ENCODE data around the gene PUS1. TPM values are rescaled to one million over a fixed set of nuclear protein-coding genes. Genes with fewer than 3 reads are reported as not detected.
"Not testable (repeated sequence)": the region's sequence is repeated elsewhere in the genome, so short reads cannot be mapped to it uniquely, and the experiment has no call there.

The PUS1 gene
- total RNA-seq, 4 donors from 2014 or later, result 8.3 to 44.1 (median 15.6) TPM

DNA sequence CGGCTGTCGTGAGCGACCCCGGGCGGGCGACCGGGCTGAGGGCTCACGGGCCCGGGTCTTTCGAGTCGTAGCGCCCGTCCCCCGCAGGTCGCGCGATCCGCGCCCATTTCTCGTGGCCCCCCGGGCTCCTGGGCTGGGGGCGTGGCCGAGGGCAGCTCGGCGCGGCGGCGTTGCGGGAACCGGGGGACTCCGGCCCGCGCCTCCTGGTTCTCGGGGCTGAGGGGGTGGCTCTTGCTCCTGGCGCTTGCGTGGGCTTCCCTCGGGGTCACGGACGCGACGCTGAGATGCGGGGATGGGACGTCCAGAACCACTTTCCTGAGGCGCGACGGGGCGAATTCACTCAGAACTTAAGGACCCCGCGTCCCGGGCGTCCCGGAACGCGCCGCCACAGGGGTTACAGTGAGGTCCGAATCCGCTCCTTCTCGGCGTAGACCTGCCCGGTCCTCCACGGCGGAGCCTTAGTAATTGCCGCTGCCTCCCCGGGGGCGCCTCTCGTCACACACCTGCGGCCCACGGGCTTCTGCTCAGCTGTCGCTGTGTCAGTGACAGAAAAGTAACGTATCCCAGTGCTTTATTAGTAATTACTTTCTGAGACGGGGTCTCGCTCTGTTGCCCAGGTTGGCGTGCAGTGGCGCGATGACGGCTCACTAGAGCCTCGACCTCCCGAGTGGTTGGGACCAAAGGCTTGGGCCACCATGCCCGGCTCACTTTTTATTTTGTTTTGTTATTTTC, 21.3 kb downstream of the PUS1 start:
- Histone ChIP-seq H3K36me3 (peaks cover 0 to 2% (median 0%) of the 10 kb centered on the region in 3 donors), H3K27ac (peak overlapping the region; percentile 64 to 91 (median 86)), H3K4me3 (peak overlapping the region; percentile 60 to 99 (median 91)), H3K9me3 (no peaks in the 10 kb centered on the region), H3K27me3 (no peaks in the 10 kb centered on the region), H3K4me1 (peaks cover 0 to 49% (median 23%) of the 10 kb centered on the region in 4 donors)
- TF ChIP-seq, protein P1, sequence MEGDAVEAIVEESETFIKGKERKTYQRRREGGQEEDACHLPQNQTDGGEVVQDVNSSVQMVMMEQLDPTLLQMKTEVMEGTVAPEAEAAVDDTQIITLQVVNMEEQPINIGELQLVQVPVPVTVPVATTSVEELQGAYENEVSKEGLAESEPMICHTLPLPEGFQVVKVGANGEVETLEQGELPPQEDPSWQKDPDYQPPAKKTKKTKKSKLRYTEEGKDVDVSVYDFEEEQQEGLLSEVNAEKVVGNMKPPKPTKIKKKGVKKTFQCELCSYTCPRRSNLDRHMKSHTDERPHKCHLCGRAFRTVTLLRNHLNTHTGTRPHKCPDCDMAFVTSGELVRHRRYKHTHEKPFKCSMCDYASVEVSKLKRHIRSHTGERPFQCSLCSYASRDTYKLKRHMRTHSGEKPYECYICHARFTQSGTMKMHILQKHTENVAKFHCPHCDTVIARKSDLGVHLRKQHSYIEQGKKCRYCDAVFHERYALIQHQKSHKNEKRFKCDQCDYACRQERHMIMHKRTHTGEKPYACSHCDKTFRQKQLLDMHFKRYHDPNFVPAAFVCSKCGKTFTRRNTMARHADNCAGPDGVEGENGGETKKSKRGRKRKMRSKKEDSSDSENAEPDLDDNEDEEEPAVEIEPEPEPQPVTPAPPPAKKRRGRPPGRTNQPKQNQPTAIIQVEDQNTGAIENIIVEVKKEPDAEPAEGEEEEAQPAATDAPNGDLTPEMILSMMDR (IDR thresholded peaks at IDR 0.05), result no peak
- no peak for TF ChIP-seq EP300 (IDR thresholded peaks at IDR 0.05)
- TF ChIP-seq POLR2A (IDR thresholded peaks at IDR 0.05), result no peak
- DNase-seq (ENCODE audit: low spot score in 2 of 2), result no peak
- WGBS, 2 donors, result 1 to 2% methylated on average over 27 to 35 of the region's 79 CpGs

DNA sequence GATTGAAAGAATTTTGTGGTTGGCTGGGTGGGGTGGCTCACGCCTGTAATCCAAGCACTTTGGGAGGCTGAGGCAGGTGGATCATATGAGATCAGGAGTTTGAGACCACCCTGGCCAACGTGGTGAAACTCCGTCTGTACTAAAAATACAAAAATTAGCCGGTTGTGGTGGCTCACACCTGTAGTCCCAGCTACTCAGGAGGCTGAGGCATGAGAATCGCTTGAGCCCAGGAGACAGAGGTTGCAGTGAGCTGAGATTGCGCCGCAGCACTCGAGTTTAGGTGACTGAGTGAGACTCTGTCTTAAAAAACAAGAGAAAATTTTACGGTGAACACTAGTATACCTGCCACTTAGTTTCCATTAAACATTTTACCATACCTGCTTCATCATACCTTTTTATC, 24.7 kb downstream of the PUS1 start:
- not testable (repeated sequence) for H3K4me3 ChIP-seq; H3K36me3 ChIP-seq; DNase-seq (ENCODE audit: low spot score in 2 of 2); H3K9me3 ChIP-seq; H3K27me3 ChIP-seq; H3K27ac ChIP-seq
- WGBS, 2 donors, result 95 to 96% methylated on average over 9 of the region's 9 CpGs
- peaks cover 0 to 69% (median 27%) of the 10 kb centered on the region in 4 donors for H3K4me1 ChIP-seq

- not testable (repeated sequence) for H3K27me3 ChIP-seq; H3K27ac ChIP-seq; H3K4me3 ChIP-seq; H3K9me3 ChIP-seq; DNase-seq (ENCODE audit: low spot score in 2 of 2); H3K36me3 ChIP-seq
- peaks cover 0 to 69% (median 27%) of the 10 kb centered on the region in 4 donors for H3K4me1 ChIP-seq
- whole genome bisulfite sequencing, 2 donors, result 93 to 97% methylated on average over 13 of the region's 13 CpGs
Observed at GRCh38 chr12:131954460-131954859, 25.4 kb downstream of the PUS1 start.

DNA sequence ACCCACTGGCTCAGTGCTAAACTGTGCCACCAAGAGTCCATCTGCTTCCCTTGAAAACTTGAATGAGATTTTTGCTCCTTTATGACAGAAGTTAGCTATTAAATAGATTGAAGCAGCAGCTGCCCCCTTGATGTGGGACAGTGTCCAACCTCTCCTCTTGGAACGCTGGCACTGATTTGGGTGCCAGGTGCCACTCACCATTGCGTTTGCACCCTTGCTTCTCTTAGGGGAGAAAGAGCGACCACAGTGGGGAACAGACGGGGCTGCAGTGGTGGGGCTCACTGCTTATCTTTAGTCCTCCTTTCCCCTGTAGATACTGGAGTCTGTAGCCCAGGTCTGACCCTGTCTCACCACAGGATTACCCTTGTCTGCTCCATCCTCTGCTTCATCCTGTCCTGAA, 30.0 kb downstream of the PUS1 start:
- peaks cover 0 to 25% (median 0%) of the 10 kb centered on the region in 3 donors for H3K36me3 ChIP-seq
- no peaks in the 10 kb centered on the region for H3K27me3 ChIP-seq
- no peak overlapping the region for H3K4me3 ChIP-seq
- TF ChIP-seq, protein P1 (IDR thresholded peaks at IDR 0.05), result no peak
- TF ChIP-seq EP300 (IDR thresholded peaks at IDR 0.05), result no peak
- no peak for TF ChIP-seq POLR2A (IDR thresholded peaks at IDR 0.05)
- DNase-seq (ENCODE audit: low spot score in 2 of 2), result no peak
- H3K9me3 ChIP-seq, result no peaks in the 10 kb centered on the region
- no peak overlapping the region for H3K27ac ChIP-seq
- WGBS, 2 donors, result 83 to 85% methylated on average over 4 of the region's 4 CpGs
- H3K4me1 ChIP-seq, result peaks cover 0 to 74% (median 6%) of the 10 kb centered on the region in 4 donors

DNA sequence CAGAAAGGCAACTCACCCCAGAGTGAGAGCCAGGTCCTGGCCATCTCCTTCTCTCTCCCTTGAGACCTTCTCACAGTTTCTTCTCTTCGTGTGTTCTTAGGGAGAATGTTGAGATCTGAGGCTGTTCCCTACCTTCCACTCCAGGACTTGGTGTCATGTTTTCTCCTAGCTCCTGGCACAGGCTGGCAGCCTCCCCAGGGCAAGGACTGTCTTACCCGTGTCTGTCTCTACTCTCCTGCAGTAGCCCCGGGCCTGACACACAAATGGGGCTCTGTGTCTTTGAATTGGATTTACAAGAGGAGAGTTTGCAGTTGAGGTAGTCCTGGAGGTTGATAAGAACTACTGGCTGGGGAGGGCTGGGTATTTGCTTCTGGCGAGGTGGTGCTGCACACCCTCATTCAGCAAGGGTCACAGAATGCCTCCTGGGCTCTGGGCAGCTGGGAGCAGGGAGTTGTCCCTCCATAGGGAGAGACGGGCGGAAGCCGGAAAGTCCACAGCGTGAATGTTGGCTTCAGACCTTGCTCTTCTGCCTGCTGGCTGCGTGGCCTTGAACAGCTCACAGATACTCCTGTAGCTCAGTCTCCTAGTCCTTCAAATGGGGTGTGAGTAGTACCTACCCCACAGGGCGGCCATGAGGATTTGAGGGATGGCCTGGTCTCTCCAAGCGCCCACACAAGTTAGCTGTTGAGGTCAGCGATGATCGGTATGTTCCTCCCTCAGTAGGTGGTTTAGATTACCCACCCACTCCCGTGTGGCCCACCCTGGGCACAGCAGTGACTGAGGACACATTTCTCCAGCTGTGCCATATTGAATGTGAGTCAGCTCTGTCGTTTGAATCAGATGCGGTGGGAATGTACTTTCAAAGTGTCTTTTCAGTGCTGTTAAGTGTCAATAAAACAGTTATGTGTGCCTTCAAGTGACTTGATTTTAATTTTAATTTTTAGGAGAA, 30.8 kb downstream of the PUS1 start:
- Histone ChIP-seq H3K36me3 (peaks cover 0 to 25% (median 0%) of the 10 kb centered on the region in 3 donors), H3K27ac (no peak overlapping the region), H3K4me3 (no peak overlapping the region), H3K27me3 (no peaks in the 10 kb centered on the region), H3K9me3 (no peaks in the 10 kb centered on the region), H3K4me1 (peaks cover 0 to 79% (median 11%) of the 10 kb centered on the region in 4 donors)
- 68 to 74% methylated on average over 16 of the region's 16 CpGs for WGBS, 2 donors
- no peak for DNase-seq (ENCODE audit: low spot score in 2 of 2)
- no peak for TF ChIP-seq EP300 (IDR thresholded peaks at IDR 0.05)
- TF ChIP-seq POLR2A (IDR thresholded peaks at IDR 0.05), result no peak
- TF ChIP-seq, protein P1 (IDR thresholded peaks at IDR 0.05), result no peak

GRCh38 chr12:131960590-131961325, 31.7 kb downstream of the PUS1 start:
- peaks cover 0 to 25% (median 0%) of the 10 kb centered on the region in 3 donors for H3K36me3 ChIP-seq
- 81 to 91% methylated on average over 14 to 19 of the region's 30 CpGs for WGBS, 2 donors
- not testable (repeated sequence) for H3K27me3 ChIP-seq; H3K9me3 ChIP-seq; H3K27ac ChIP-seq; H3K4me3 ChIP-seq; DNase-seq (ENCODE audit: low spot score in 2 of 2)
- peaks cover 0 to 81% (median 14%) of the 10 kb centered on the region in 4 donors for H3K4me1 ChIP-seq

DNA sequence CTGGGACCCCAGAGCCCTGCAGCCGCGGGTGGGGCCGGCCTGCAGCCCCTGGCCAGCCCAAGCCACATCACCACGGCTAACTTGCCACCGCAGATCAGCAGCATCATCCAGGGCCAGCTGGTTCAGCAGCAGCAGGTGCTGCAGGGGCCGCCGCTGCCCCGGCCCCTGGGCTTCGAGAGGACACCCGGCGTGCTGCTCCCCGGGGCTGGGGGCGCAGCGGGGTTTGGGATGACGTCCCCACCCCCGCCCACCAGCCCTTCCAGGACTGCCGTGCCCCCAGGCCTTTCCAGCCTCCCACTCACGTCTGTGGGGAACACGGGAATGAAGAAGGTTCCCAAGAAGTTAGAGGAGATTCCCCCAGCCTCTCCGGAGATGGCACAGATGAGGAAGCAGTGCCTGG, 32.3 kb downstream of the PUS1 start:
- 67 to 100% methylated on average over 1 to 3 of the region's 20 CpGs for WGBS, 2 donors
- H3K4me3 ChIP-seq, result not testable (repeated sequence)

More for the DNA sequence above, 32.3 kb downstream of the PUS1 start:
- H3K27ac ChIP-seq; H3K9me3 ChIP-seq; H3K27me3 ChIP-seq; DNase-seq (ENCODE audit: low spot score in 2 of 2): not testable (repeated sequence)
- Histone ChIP-seq H3K36me3 (peaks cover 0 to 25% (median 0%) of the 10 kb centered on the region in 3 donors), H3K4me1 (peaks cover 0 to 77% (median 14%) of the 10 kb centered on the region in 4 donors)
